Measurements from ENCODE around the gene PRKAR2A.
"Not testable (repeated sequence)": the region's sequence is repeated elsewhere in the genome, so short reads cannot be mapped to it uniquely, and the experiment has no call there.

- TF ChIP-seq CTCF (IDR thresholded peaks at IDR 0.05 in 4 of 5, conservative IDR thresholded peaks at IDR 0.05 in 1 of 5); POLR2A (IDR thresholded peaks at IDR 0.05): not testable (repeated sequence)
Observed at GRCh38 chr3:48778565-48778964, 69.1 kb downstream of the PRKAR2A start.

All from gastrocnemius medialis (tissue), 4 donors.